ENCODE measurements around the gene CDH26. TPM values are rescaled to one million over a fixed set of nuclear protein-coding genes. Genes with fewer than 3 reads are reported as not detected.

CDH26 gene
- total RNA-seq, 6 experiments from 2014 or later, result 0.17 to 0.27 TPM; not detected in 4

DNA sequence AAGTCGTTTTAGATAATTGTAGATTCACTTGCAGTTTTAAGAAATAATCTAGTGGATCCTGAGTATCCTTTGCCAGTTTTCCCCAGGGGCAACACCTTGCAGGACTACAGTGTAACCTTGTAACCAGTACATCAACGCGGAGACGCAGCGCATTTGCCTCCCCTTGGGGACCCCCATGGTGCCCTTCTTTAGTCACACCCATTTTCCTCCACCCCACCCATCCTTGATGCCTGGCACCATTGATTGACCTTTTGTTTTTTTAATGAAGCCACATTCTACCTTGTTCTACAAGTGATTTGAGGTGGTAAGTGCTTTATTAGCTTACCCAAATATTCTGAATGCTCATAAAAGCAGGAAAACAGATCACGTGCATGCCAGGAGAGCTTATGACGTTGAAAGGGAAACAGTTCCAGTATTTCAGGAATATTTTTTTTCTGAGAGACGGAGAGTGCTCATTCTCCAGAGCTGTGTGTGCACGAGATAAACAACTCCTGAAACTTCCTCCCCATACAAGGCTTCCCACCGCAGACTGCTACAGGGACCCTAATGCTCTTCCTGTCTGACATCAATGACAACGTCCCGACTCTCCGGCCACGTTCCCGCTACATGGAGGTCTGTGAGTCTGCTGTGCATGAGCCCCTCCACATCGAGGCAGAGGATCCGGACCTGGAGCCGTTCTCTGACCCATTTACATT is 35.7 kb downstream of the CDH26 start:
- H3K9me3 Mint-ChIP-seq, result no peaks in the 10 kb centered on the region
- H3K27ac Mint-ChIP-seq, result no peak overlapping the region
- no peak for DNase-seq
- peaks cover 30% of the 10 kb centered on the region for H3K27me3 Mint-ChIP-seq (ENCODE audit: insufficient read depth)
- TF ChIP-seq, protein P1, sequence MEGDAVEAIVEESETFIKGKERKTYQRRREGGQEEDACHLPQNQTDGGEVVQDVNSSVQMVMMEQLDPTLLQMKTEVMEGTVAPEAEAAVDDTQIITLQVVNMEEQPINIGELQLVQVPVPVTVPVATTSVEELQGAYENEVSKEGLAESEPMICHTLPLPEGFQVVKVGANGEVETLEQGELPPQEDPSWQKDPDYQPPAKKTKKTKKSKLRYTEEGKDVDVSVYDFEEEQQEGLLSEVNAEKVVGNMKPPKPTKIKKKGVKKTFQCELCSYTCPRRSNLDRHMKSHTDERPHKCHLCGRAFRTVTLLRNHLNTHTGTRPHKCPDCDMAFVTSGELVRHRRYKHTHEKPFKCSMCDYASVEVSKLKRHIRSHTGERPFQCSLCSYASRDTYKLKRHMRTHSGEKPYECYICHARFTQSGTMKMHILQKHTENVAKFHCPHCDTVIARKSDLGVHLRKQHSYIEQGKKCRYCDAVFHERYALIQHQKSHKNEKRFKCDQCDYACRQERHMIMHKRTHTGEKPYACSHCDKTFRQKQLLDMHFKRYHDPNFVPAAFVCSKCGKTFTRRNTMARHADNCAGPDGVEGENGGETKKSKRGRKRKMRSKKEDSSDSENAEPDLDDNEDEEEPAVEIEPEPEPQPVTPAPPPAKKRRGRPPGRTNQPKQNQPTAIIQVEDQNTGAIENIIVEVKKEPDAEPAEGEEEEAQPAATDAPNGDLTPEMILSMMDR (IDR thresholded peaks at IDR 0.05), result no peak
- peak overlapping the region; percentile 4; the same call in 1 of the 2 replicates for H3K4me3 Mint-ChIP-seq
- no peaks in the 10 kb centered on the region for H3K36me3 Mint-ChIP-seq (ENCODE audit: low read depth)
- peaks cover 30% of the 10 kb centered on the region for H3K4me1 Mint-ChIP-seq (ENCODE audit: low read depth)

DNA sequence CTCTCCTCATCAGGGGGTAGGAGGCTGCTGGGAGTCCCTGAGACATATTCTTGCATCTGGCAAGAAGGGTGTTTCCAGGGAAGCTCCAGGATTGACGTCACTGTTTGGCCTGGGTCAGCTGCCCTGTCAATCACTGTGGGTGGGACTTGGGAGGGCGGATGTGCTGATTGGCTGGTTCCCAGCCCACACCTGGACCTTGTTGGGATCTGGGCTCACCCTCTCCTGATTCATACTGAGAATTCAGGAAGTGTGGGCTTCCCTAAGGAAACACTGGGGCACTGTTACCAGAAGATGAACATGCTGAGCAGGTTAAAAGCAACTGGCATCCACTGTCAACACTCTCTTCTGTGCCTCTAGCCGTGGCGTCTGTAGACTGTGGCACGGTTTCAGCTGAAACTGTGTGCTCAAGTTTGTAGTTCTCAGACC is 36.5 kb downstream of the CDH26 start:
- Mint-ChIP-seq H3K4me1 (ENCODE audit: low read depth) (peaks cover 29% of the 10 kb centered on the region), H3K27me3 (ENCODE audit: insufficient read depth) (peaks cover 36% of the 10 kb centered on the region), H3K4me3 (no peak overlapping the region), H3K27ac (no peak overlapping the region), H3K9me3 (no peaks in the 10 kb centered on the region), H3K36me3 (ENCODE audit: low read depth) (no peaks in the 10 kb centered on the region)
- TF ChIP-seq, protein P1 (IDR thresholded peaks at IDR 0.05), result no peak
- DNase-seq, result no peak

DNA sequence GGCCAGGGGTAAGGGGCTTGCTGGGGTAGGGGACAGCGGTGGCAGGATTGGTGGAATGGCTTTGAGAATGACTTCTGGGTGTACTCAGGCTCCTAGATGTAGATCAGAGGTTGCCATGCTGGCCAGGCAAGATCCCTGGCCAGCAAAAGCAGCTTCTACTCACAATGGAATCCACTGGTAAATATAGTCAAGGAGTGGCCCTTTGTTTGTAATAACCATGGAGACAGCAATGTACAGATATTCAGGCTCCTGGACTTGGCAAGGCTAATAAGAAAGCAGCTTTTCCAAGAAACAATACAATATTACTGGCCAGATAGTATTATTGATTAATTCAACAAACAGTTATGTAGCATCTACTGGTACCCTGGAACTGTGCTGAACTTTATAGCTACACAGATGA is 37.9 kb downstream of the CDH26 start:
- no peak for DNase-seq
- H3K27ac Mint-ChIP-seq, result no peak overlapping the region

DNA sequence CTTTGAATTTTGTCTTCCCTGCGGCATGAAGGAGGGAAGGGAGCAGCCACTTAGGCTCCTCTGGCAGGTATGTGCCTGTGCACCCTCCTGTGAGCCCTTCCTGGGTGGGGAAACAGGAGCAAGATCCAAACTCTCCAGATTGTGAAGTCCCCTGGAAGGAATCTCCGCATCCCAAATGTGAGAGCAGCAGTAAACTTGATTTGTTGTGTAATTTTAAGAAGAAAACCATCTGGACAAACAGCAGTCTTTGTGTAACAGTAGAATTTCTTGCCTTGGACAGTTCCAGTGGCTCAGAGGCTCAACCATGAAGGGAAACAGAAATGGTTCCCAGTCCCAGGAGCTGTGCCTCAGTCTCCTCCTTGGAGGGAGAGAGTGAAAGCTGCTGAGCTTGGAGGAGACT is 39.7 kb downstream of the CDH26 start:
- peaks cover 42% of the 10 kb centered on the region for H3K27me3 Mint-ChIP-seq (ENCODE audit: insufficient read depth)
- no peak overlapping the region for H3K27ac Mint-ChIP-seq
- H3K9me3 Mint-ChIP-seq, result no peaks in the 10 kb centered on the region

More for the DNA sequence above, 37.9 kb downstream of the CDH26 start:
- TF ChIP-seq, protein P1 (IDR thresholded peaks at IDR 0.05), result no peak
- Mint-ChIP-seq H3K36me3 (ENCODE audit: low read depth) (no peaks in the 10 kb centered on the region), H3K4me1 (ENCODE audit: low read depth) (peaks cover 32% of the 10 kb centered on the region), H3K9me3 (no peaks in the 10 kb centered on the region), H3K27me3 (ENCODE audit: insufficient read depth) (peaks cover 34% of the 10 kb centered on the region), H3K4me3 (no peak overlapping the region)

DNA sequence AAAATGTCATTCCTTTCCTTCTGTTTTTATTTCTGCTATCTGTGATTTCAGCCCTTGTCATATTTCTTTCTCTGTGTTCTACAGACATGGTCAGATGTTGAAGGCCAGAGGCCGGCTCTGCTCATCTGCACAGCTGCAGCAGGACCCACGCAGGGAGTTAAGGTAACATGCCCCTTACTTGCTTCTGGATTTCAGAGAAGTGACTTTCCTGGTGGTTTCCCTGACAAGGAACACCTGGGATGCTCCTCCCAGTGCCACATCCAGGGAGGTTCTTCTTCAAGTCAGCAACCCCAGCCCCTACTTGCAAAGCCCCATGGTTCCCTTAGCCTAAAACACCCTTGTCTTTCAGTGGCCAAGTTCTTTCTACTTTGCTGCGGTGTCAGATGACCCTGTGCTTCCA is 41.3 kb downstream of the CDH26 start:
- TF ChIP-seq, protein P1 (IDR thresholded peaks at IDR 0.05), result no peak
- peaks cover 14% of the 10 kb centered on the region for H3K4me1 Mint-ChIP-seq (ENCODE audit: low read depth)
- peaks cover 33% of the 10 kb centered on the region for H3K27me3 Mint-ChIP-seq (ENCODE audit: insufficient read depth)
- H3K36me3 Mint-ChIP-seq (ENCODE audit: low read depth), result no peaks in the 10 kb centered on the region
- no peak for DNase-seq
- no peak overlapping the region for H3K4me3 Mint-ChIP-seq
- no peak overlapping the region for H3K27ac Mint-ChIP-seq
- H3K9me3 Mint-ChIP-seq, result no peaks in the 10 kb centered on the region

More for the DNA sequence above, 39.7 kb downstream of the CDH26 start:
- H3K4me1 Mint-ChIP-seq (ENCODE audit: low read depth), result peaks cover 21% of the 10 kb centered on the region
- no peaks in the 10 kb centered on the region for H3K36me3 Mint-ChIP-seq (ENCODE audit: low read depth)
- DNase-seq, result no peak
- TF ChIP-seq, protein P1 (IDR thresholded peaks at IDR 0.05), result no peak
- no peak overlapping the region for H3K4me3 Mint-ChIP-seq
